ENCODE results near the gene CDC7.

Gene CDC7

DNA sequence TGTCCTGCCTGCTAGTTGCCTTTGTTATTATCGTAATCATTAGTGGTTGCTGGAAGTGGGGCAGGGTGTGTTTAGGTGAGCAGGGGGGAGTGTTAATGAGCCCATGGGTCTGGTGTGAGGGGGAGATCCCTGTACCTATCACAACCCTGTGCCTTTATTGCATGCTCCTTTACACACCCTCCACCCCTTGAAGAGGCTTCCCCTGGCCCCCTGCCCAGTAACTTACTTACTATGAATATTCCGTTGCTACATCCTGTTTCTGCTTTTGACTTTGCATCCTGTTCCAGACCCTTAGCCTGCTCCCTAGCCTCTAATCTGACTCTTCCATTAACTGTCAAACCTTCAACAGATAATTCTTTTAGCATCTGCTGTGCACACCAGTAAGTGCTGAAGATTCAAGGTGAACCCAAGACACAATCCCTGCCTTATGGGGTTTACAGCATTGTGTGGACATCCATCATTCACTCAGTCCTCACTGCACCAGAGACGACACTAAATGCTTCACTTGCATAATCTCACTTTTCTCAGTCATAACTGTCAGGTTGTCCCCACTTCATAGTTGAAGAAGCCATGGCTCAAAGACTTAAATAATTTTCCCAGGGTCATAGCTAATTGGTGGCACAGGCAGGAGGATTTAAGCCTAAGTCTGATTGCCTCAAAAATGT is 47.9 kb downstream of the CDC7 start:
- DNase-seq (ENCODE audit: low read depth in 3 of 3), result no peak

- no peak for DNase-seq (ENCODE audit: low read depth in 3 of 3)
Measured at GRCh38 chr1:91549041-91549735, 48.5 kb downstream of the CDC7 start.

- no peak for DNase-seq (ENCODE audit: low read depth in 3 of 3)
Measured at GRCh38 chr1:91550961-91551360, 50.3 kb downstream of the CDC7 start.

DNA sequence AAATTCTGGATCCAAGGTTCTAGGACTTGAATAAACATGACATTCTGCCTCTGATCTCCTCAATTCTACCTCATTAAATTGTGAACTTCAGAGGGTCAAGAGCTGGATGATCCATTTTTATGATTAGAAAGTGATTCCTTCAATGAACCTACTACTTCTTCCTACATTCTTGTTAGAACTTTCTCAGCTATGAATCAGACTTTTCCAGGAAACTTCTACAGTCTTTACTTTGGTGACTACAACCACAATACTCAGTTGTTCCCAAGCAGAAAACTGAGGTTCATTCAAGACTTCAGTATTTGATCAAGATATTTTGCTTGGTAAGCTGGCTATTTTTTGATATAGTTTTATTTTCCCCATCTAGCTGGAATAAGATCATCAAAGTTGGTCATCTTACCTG is 51.4 kb downstream of the CDC7 start:
- DNase-seq (ENCODE audit: low read depth in 3 of 3), result no peak

DNA sequence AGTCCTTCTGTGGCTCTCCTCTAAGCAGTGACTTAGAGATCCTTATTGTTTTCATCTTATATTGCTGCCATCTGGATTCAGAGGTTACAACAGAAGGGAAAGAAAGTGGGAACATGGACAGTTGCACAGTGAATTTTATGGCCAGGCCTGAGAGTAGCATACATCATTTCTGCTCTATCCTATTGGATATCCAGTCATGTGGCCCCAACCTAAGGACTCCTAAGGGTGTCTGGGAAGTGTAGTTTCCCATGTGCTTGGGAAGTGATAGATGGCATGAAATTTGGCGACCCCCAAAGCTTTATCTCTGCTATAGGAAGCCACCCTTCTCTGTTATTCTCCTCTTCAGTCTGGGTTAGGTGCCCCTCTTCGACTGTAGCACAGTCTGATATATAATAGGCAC is 51.9 kb downstream of the CDC7 start:
- DNase-seq (ENCODE audit: low read depth in 3 of 3), result no peak

- DNase-seq (ENCODE audit: low read depth in 3 of 3), result no peak
Measured at GRCh38 chr1:91553177-91553591, 52.5 kb downstream of the CDC7 start.

- no peak for DNase-seq (ENCODE audit: low read depth in 3 of 3)
Measured at GRCh38 chr1:91555074-91555730, 54.6 kb downstream of the CDC7 start.

GRCh38 chr1:91555821-91556531 is 55.3 kb downstream of the CDC7 start:
- peak in 2 of 3 experiments; percentile 30 to 38 for DNase-seq (ENCODE audit: low read depth in 3 of 3)

DNA sequence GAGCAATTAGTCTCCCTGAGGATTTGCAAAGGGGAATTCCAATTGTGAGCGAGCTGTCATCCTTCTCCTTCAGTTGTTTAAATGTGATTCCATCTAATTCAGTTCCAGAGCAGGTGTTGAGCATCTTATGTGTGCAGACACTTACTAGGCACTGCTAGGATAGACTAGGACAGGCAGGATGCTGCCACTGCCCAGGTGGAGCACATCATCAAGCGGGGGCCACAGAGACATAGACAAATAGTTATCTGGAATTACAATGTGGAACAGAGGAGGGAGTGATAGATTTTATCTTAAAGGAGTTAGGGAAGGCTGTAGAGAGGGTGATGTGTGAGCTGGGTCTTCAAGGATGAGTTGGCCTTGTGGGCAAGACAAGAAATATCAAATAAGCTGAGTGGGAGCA is 55.9 kb downstream of the CDC7 start:
- no peak for DNase-seq (ENCODE audit: low read depth in 3 of 3)

- DNase-seq (ENCODE audit: low read depth in 3 of 3), result no peak
Measured at GRCh38 chr1:91557039-91557690, 56.5 kb downstream of the CDC7 start.

DNA sequence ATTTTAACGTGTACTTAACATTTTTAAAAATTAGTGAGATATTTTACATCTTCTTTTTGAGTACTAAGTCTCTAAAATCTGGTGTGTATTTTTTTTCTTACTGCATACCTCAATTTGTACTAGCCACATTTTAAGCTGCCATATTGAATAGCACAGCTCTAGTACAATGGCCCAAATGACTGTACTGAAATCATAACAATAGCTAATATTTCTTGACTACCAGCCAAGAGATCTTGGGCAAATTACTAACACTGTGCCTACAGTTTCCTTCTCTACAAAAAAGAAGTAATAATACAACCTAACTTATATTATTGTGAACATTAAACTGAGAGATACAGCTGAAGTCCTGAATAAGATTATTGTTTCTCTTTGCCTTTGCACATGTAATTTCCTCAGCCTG is 57.2 kb downstream of the CDC7 start:
- DNase-seq (ENCODE audit: low read depth in 3 of 3), result no peak

GRCh38 chr1:91559046-91559750 is 58.5 kb downstream of the CDC7 start:
- DNase-seq (ENCODE audit: low read depth in 3 of 3), result no peak

DNA sequence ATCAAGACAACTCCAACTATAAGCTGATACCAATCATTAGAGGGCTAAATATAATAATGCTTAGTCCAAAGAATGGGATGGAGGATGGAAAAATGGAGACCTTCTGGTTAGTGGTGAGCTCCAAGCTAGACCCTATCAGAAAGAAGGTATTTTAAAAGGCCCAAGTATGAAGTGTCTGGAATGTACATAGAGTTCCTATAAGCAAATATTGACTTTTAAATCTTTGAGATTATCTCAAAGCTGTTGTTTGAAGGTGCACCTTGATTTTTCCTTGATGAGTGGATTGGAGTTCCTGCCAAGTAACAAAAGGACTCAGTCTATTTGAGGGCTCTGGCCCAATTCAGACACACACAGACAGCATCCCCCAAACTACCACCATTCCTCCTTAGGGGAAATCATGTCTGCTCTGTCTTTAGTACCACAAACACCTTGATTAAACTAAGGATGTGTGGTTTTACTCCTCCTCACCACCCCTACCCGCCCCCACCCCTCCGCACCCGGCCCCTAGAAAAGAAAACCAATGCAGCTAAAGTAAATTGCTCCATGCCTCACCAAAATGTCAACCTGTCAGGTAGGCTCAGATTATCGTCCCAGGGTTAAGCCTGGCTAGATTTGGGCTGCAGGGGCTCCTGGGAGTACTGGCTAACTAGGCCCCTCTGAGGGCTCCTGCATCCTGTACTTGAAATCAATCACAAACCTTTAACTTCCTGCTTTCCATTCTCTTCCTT is 59.4 kb downstream of the CDC7 start:
- no peak for DNase-seq (ENCODE audit: low read depth in 3 of 3)

GRCh38 chr1:91564888-91565701 is 64.4 kb downstream of the CDC7 start:
- no peak for DNase-seq (ENCODE audit: low read depth in 3 of 3)

DNA sequence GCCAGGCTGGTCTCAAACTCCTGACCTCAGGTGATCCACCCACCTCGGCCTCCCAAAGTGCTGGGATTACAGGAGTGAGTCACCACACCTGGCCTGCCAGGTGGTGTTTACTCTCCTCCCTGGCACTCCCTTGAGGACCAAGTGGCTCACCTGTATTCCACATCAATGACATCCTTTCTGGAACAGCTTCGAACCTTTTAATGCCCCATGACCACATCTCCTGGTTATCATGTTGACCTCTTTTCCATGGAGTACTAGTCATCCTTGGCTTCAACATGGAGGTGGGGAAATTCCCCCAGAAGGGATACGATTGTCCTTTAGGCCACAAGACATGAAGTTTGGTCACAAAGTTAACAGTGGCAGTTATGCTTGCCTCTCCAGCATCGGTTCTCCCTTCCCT is 66.9 kb downstream of the CDC7 start:
- DNase-seq (ENCODE audit: low read depth in 3 of 3), result no peak

- no peak for DNase-seq (ENCODE audit: low read depth in 3 of 3)
Measured at GRCh38 chr1:91568261-91568660, 67.6 kb downstream of the CDC7 start.

DNA sequence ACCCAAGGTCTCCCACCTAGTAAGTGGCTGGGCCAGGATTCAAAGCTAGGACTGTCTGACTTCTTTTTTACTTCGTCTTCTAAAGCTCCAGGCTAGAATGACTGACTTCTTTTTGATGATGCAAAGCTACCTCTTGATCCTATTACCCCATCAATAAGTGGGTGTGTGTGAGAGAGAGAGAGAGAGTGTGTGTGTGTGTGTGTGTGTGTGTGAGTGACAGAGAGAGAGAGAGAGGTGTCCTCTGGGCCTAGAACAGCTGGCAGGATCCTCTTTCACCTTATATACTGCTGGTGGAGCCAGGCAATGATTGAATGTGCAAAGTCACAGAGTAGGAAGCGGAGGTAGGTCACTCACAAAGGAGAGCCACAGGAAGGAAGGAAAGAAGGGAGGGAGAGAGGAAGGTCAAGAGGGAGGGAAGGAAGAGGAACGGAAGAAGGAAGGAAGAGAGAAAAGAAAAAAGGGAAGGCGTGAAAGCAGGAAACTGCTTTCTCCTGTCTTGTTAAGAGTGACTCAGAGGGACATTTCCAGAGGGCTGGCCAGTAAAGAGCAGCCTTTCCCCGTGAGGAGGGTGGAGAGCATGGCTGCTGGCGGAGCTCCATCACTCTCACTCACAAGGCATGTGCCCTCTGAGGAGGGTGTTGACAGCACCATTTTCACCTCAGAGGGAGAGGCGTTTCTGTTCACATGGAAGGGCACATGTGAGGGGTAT is 68.9 kb downstream of the CDC7 start:
- no peak for DNase-seq (ENCODE audit: low read depth in 3 of 3)

- no peak for DNase-seq (ENCODE audit: low read depth in 3 of 3)
Measured at GRCh38 chr1:91570120-91570448, 69.4 kb downstream of the CDC7 start.

DNA sequence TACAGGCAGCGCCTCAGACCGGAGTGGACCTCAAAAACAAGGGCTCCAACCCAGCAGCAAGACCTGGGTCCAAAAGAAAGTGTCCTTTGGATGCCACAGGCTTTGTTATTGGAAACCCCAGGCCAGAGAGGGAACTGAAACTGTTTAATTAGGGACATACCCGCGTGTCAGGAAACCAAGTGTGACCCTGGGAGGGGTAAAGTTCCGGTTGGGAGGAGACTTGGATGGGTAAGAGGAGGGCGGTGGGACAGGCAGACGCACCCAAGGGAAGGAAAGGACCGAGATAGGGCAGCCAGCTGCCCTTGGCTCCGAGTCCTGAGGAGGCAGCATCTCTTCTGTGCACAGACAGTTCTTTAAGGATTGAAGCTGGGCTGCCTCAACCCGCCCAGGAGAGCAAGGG is 71.4 kb downstream of the CDC7 start:
- no peak for DNase-seq (ENCODE audit: low read depth in 3 of 3)
